NCI-H1105 (cell line): ENCODE data around the gene CHST13.

Experiments
- DNase-seq: peaks from one replicate; lab custom pipeline; 2025; lab: John Stamatoyannopoulos, UW

Gene CHST13

DNA sequence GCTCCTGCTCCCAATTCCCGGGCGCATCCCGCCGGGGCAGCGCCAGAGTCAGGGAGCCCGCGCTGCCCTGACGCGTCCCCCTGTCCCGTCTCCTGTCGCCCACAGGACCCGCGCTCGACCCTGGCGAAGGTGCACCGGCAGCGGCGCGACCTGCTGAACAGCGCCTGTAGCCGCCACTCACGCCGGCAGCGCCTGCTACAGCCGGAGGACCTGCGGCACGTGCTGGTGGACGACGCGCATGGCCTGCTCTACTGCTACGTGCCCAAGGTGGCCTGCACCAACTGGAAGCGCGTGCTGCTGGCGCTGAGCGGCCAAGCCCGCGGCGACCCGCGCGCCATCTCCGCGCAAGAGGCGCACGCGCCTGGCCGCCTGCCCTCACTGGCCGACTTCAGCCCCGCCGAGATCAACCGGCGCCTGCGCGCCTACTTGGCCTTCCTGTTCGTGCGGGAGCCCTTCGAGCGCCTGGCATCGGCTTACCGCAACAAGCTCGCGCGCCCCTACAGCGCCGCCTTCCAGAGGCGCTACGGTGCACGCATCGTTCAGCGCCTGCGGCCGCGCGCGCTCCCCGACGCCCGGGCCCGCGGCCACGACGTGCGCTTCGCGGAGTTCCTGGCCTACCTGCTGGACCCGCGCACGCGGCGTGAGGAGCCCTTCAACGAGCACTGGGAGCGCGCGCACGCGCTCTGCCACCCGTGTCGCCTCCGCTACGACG lies 17.8 kb downstream of the CHST13 start:
- DNase-seq, result no peak

GRCh38 chr3:126542340-126543241 lies 18.6 kb downstream of the CHST13 start:
- DNase-seq, result no peak

- no peak for DNase-seq
Observed at GRCh38 chr3:126543457-126544061, 19.6 kb downstream of the CHST13 start.

DNA sequence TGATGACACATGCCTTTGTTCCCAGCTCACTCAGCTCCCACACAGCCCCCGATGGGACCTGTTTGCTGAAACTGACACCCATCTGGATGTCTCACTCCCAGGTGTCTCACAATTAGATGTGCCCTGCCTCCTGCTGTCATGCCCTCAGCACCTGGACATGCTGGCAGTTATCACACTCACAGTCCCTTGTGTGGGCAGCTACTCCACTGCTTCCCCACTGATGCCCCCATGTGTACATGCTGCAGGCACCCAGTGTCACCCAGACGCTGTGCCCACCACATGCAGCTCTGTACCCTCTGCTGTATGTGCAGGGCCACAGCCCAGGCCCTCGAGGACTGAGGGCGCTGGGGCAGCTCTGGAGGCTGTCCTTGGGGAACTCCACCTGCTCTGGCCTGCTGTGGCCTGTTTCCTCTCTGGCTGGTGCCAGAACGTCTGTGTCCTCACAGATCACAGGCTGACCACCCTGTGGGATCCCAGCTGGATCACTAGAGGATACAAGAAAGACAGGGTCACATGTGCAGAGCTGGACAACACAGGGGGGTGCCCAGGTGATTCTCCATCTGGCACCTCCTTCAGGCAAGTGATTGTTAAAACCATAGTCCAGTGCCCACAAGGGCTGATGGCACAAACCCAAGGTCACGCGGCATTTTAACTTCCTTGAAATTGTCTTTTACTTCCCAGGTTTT lies 20.8 kb downstream of the CHST13 start:
- no peak for DNase-seq

- DNase-seq, result no peak
Observed at GRCh38 chr3:126545544-126545943, 21.6 kb downstream of the CHST13 start.

DNA sequence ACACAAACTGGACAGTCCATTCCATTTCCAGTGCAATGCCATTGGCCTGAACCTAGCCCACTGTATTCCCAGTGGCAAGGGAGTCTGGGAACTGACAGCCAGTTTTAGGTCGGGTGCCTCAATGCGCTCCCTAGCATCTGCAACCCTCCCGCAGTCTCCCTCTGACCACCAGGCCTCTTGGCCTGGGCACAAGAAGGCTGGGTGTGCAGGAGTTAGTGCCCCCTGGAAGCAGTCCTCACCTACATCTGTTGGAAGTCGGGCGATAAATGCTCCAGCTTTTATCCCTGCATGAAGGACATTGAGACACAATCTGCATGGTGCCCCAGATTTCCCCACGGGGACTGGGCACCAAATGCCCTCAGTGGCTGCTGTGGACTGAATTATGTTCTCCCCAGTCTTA lies 22.1 kb downstream of the CHST13 start:
- no peak for DNase-seq

GRCh38 chr3:126546549-126547239 lies 22.7 kb downstream of the CHST13 start:
- no peak for DNase-seq

- DNase-seq, result no peak
Observed at GRCh38 chr3:126547721-126548120, 23.8 kb downstream of the CHST13 start.

GRCh38 chr3:126548556-126549466 lies 24.9 kb downstream of the CHST13 start:
- no peak for DNase-seq

GRCh38 chr3:126549861-126550487 lies 26.0 kb downstream of the CHST13 start:
- DNase-seq, result no peak

GRCh38 chr3:126550488-126551051 lies 26.6 kb downstream of the CHST13 start:
- DNase-seq, result no peak

DNA sequence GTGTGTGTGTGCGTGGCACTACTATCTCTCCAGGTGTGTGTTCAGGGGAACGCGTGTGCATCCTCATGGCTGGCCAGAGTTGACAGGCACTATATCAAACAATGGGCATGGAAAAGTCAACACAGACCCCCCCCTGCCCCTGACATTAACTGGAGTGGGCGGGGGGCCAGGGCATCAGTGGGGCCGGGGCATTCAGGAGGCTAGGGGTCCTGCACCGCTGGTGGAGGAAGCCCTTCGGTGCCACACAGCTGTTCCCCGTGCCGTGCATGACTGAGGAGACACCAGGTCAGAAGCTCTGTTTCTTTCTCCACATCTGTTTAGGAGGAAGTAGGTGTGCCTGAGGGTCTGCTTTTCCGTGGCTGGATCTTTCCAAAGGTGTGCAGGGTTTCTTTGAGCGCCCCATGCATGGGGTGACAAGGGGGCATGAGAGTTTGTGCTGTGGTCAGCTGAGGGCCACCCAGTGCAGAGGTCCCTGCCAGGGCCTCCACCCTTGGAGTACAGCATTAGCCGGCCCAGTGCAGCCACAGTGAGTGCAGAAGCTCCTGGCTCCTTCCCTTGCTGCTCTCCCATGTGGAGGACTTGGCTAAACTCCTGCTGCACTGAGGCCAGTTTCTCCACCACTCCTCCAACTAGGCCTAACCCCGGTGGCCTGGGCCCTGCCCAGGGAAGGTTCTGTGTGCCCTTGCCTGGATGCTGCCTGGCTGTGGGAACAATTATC lies 27.3 kb downstream of the CHST13 start:
- DNase-seq, result no peak

DNA sequence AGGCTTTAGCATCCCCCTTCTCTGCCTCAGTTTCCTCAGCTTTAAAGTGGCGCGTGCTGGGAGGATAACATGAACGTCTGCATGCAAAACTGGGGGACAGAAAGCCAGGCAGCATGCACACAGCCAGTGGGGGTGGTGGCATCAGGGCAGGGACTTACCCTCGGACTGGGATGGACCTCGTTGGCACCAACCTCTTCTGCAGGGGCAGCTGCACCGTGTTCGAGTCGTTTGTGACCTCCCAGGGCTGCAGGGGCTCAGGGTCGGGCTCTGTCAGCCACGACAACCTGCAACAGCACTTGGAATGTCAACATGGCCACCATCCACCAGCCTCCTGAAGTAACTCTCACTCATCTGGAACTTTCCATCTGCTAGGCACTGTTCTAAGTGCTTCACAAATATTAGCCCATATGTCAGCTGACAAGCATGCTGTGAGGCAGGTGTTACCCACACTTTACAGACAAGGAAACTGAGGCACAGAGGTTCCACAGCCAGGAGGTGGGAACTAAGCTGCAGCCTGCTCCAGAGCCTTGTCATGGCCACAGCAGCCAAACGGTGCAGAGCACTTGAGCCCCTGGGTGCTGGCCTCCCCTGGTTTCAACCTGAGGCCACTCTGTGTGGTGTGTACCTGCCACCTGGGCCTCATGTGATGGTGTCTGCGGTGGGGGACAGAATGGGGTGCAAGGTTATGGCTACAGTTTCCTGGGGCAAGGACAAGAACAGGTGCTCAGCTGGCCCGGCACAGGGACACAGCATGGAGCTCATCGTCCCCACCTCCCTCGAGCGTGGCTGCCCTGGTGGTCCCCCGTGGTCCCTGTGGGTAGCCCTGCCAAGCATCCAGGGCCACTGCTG lies 28.1 kb downstream of the CHST13 start:
- no peak for DNase-seq

- DNase-seq, result no peak
Observed at GRCh38 chr3:126552688-126553283, 28.8 kb downstream of the CHST13 start.

GRCh38 chr3:126553284-126554084 lies 29.5 kb downstream of the CHST13 start:
- DNase-seq, result no peak

DNA sequence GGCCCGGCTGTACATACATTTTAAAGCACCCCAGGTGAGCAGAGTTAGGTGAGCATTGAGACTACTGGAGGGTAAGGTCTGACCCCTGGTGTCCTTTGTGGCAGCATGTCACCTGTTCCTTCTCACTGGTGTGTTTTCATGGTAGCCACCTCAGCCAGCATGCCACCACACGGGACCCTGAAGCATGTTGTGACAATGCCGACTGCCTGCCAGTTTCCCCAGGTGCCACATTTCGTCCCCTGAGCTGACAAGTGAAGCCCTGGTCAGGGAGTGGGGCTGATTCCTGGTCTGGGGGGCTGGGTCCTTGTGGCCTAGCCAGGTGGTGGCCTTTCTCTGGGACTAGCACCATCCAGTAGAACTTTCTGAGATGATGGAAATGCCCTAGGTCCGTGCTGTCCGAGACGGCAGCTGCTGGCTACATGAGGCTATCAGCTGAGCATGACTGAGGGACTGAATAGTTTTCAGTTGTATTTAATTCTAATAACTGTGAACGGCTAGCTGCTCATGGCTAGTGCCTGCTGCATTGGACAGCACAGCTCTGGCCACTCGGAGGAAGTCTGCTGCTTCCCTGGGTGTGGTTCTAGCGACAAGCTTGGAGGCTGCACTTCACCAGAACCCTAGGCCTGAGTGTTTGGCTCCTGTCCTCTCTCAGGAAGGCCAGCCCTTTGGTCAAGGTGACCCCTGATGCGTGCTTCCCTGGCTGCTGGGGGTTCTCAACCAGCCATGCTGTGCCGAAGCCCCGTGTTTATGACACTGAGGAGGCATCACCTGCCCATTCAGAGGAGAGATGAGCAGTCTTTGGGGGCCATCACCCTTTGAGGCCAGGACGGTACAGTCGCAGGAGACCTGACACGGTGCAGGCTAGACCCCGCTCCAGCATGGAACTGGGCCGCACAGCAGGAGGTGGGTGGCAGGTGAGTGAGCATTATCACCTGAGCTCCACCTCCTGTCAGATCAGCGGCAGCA lies 30.9 kb downstream of the CHST13 start:
- no peak for DNase-seq
